ENCODE measurements around the gene DDX43.

DNA sequence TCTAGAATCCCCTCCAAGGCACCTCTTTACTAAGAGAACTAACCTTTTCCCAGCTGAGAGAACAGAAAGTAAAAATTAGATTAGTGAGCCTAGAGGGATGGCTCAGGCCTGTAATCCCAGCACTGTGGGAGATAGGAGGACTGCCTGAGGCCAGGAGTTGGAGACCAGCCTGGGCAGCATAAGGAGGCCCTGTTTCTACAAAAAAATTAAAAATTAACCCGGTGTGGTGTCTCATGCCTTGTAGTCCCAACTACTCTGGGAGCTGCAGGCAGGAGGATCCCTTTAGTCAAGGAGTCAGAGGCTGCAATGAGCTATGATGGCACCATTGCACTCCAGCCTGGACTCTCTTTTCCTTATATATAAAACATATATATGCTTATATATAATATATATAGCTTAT lies 19.4 kb upstream of the DDX43 start:
- TF ChIP-seq CTCF (IDR thresholded peaks at IDR 0.05) (no peak), POLR2A (IDR thresholded peaks at IDR 0.05) (no peak)

Measured in ovary (tissue), 3 donors.